NCI-H128 (cell line): Measurements from ENCODE around the gene DPEP3.
"Not testable (repeated sequence)": the region's sequence is repeated elsewhere in the genome, so short reads cannot be mapped to it uniquely, and the experiment has no call there.

Experiments
- DNase-seq: peaks from one replicate; lab custom pipeline; 2025; ENCODE audit not compliant: unreplicated experiment; lab: John Stamatoyannopoulos, UW

Gene DPEP3

DNA sequence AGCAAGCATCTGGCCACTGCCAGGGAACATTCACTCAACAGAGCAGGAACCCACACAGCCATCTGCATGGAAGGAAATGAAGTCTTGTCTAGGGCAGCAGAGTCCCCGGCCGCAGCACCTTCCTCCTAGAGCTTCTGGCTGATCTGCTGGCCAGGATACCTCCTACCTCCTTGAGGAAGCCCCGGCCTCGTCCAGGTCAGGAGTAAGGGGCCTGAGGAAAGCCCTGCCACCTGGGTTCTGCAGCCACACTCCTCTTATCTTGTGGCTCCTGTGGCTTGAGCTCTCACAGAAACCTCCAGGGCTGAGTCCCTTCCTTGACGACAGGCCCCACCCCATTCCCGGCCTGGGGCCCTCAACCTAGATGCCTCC, 13.7 kb upstream of the DPEP3 start:
- not testable (repeated sequence) for DNase-seq

DNA sequence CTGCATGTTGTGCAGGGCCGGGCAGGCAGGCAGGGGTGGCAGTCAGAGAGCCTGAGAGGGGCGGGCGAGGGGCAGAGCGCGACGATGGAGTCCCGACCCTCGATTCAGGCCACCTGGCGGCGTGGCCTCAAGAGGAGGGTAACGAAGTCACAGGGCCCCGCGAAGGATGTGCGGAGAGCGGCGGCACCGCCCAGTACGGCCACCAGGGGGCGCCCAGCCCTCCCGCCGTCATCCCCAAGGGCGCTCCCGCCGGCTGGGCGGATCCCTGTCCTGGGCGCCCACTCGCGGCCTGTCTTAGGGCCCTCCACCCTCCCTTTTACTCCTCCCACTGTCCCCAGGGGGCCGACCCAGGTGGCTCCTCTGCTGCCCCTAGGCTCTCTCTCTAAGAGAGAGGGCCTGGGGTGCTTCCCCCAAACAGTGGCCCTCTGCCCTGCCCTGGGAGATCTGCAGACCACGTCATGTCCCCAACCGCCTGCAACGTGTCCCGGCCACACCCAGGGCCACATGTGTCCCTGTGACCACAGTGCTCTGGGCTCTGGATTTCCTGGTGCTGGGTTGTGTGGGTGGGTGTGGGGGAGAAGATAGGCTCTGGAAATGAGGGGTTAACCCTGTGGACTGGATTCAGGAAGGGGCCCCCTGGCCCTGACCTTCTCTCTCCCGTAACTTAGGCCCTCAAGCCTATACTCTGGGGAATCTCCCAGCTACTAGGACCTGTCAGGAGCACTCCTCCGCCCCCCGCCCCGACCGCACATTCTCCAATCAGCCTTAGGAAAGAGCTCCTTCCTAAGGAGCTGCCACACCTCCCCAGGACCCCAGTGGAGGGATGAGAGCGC, 13.1 kb upstream of the DPEP3 start:
- no peak for DNase-seq

DNA sequence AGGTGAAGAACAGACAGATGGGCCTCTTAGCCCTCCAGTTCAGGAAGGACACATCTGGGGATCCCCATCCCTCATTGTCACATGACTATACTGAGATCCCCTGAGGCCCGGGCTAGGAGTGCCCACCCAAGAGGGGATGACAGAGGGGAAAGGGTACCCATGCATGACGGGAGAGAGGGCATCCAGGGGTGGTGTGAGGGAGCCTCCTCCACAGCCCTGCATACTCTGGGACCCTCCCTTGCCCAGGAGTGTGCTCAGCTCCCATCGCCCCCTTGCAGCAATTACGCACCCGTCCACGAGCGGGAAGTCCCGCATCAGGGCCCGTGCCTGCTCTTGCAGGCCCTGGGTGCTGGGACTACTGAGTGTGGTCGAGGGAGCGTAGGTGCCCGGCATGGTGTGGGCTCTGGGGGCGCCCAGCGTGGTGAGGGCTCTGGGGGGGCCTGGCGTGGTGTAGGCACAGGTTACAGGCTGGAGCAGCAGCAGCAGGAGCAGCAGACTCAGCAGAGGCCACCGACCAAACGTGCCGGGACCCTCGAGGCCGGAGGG, 12.4 kb upstream of the DPEP3 start:
- DNase-seq, result no peak

DNA sequence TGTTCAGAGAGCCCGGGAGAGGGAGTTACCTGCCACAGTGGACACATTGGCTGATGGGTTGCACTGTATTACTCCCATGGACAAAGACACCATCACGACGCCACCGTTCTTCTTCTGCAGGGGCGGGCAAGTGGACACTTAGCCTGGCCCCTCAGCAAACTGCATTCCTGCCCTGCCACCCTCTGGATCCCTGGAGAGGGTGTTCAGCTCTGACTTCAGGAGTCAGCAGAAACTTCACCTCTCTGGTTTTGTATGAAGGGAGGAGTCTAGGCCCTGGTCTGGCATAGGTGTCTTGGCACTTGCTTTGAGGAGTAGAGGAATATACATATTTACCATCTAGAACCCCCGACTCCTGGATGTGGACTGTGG, 9.7 kb upstream of the DPEP3 start:
- no peak for DNase-seq

- DNase-seq, result no peak
Measured at GRCh38 chr16:67989322-67990017, 9.2 kb upstream of the DPEP3 start.

DNA sequence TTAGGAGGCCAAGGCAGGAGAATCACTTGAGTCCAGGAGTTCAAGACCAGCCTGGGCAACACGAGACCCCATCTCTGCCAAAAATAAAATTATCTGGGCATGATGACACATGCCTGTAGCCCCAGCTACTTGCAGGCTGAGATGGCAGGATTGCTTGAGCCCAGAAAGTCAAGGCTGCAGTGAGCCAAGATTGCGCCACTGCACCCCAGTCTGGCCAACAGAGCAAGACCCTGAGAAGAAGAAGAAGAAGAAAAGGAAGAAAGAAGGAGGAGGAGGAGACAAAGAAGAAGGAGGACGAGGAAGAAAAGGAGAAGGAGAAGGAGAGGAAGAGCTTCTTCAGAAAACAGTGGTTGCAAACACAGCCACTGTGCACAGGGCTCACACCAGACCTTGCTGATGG, 8.4 kb upstream of the DPEP3 start:
- no peak for DNase-seq

- no peak for DNase-seq
Measured at GRCh38 chr16:67987460-67988160, 7.3 kb upstream of the DPEP3 start.

DNA sequence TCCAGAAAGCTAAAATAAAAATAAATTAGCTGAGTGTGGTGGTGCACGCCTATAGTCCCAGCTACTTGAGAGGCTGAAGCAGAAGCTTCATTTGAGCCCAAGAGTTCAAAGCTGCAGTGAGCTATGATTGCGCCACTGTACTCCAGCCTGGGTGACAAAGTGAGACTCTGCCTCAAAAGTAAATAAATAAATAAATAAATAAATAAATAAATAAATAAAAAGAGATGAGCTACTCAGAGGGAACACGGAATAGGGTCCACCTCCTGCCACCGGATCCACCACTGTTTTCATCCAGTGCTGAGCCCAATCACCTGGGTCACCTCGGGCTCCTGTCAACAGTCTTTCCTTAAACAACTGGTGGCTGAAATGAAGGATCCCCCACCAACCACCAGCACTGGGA, 6.7 kb upstream of the DPEP3 start:
- DNase-seq, result no peak

DNA sequence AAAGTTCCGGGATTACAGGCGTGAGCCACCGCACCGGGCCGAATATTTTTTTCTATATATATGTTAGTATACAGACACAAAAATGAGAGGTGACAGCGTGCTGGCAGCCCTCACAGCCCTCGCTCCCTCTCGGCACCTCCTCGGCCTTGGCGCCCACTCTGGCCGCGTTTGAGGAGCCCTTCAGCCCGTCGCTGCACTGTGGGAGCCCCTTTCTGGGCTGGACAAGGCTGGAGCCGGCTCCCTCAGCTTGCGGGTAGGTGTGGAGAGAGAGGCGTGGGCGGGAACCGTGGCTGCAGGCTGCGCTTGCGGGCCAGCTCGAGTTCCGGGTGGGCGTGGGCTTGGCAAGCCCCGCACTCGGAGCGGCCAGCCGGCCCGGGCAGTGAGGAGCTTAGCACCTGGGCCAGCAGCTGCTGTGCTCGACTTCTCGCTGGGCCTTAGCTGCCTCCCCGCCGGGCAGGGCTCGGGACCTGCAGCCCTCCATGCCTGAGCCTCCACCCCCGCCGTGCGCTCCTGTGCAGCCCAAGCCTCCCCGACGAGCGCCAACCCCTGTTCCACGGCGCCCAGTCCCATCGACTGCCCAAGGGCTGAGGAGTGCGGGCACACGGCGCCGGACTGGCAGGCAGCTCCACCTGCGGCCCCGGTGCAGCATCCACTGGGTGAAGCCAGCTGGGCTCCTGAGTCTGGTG, 1.9 kb upstream of the DPEP3 start:
- no peak for DNase-seq

- no peak for DNase-seq
Measured at GRCh38 chr16:67977469-67978227, 2.7 kb downstream of the DPEP3 start.

DNA sequence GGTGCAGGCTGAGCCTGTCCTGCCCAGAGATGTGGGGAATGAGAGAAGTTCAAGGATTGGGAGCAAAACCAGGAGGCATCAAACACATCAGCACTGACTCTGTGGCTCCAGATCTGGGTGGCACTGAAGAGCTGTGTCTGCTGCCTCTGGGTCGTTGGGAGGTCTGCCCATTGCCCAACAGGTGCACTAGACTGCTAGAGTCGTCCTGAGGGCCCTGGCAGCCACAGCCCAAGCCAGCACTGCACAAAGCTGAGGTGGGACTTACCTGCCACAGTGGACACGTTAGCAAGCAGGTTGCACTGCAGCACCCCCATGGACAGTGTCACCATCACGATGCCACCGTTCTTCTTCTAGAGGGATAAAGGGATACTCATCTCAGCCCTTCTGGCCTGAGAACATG, 3.3 kb downstream of the DPEP3 start:
- DNase-seq, result no peak

GRCh38 chr16:67976205-67976604, 4.1 kb downstream of the DPEP3 start:
- no peak for DNase-seq

DNA sequence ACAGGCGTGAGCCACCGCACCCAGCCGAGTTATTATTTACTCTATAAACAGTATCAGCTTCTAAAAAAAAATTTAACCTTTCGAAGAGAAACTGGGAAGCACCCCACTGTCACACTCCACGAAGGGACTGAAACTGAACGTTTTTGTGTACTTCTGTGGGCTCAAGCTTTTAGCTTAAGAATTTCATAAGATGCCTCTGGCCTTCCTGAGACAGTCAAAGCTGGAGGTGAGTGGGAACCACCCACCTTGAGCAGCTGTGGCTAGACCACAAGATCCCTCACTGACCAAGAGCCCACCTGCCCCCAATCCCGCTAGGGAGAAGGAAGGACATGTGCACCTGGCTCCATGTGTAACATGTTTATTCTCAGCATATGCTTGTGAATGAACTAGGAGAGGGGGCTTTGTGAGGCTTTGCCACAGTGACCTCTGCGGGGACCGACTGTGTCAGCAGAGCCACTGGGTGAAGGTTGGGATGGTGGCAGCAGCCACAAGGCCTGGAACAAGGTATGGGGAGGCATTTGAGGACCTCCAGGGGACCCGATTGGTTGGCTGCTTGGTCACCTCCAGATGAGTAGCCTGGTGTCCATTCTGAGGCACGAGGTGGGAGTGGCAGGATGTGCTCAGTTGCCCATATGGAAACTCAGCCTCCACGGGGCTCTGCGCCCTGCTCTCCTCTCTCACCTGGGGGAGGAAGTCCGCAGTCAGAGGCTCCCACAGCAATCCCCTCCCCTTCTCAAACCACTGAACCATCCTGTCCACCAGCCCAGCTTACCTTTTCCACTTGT, 4.8 kb downstream of the DPEP3 start:
- DNase-seq, result no peak

DNA sequence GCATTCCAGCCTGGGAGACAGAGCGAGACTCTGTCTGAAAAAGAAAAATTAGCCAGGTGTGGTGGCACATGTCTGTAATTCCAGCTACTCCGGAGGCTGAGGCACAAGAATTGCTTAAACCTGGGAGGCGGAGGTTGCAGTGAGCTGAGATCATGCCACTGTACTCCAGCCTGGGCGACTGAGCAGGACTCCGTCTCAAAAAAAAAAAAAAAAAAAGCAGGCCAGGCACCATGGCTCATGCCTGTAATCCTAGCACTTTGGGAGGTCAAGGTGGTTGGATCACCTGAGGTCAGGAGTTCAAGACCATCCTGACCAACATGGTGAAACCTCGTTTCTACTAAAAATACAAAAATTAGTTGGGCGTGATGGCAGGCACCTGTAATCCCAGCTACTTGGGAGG, 8.0 kb downstream of the DPEP3 start:
- not testable (repeated sequence) for DNase-seq

- DNase-seq, result no peak
Measured at GRCh38 chr16:67971111-67971510, 9.2 kb downstream of the DPEP3 start.

- DNase-seq, result no peak
Measured at GRCh38 chr16:67969254-67970039, 10.9 kb downstream of the DPEP3 start.

GRCh38 chr16:67968400-67969253, 11.7 kb downstream of the DPEP3 start, which contains the start of gene SLC12A4:
SLC12A4 (minus strand) TSS chr16:67968637; CDS start chr16:67968553, 84 bp downstream.
- no peak for DNase-seq

GRCh38 chr16:67967958-67968399, 12.3 kb downstream of the DPEP3 start:
- DNase-seq, result no peak
